Coronary artery (tissue), 2 donors: ENCODE data around the gene RAI1.

Source experiments
- DNase-seq: peaks from one replicate; pipeline ENCODE4 v3.0.0-alpha.2; 2017; ENCODE audit warnings: low spot score
- H3K27ac ChIP-seq, 2 donors: fragments of 200-600 bp; sonication (generic); one replicate each; pipeline ENCODE4 v1.5.1; 2016 to 2019
- H3K4me3 ChIP-seq: fragments of 200-600 bp; sonication (generic); 2 replicates; pipeline ENCODE4 v1.5.1; 2016; ENCODE audit warnings: mild to moderate bottlenecking, moderate library complexity
- CTCF ChIP-seq: fragments of 200-600 bp; sonication (generic); IDR thresholded peaks from one replicate; pipeline ENCODE4 v1.5.1; 2019; ENCODE audit warnings: antibody characterized with exemption

RAI1 gene

GRCh38 chr17:17757391-17757791 is 76.1 kb downstream of the RAI1 start:
- no peak for TF ChIP-seq CTCF
- no peak overlapping the region for H3K27ac ChIP-seq
- no peak for DNase-seq
- no peak overlapping the region for H3K4me3 ChIP-seq

GRCh38 chr17:17757956-17758845 is 76.9 kb downstream of the RAI1 start:
- H3K27ac ChIP-seq: no peak overlapping the region
- TF ChIP-seq CTCF: no peak
- H3K4me3 ChIP-seq: no peak overlapping the region
- DNase-seq: no peak

GRCh38 chr17:17758941-17759563 is 77.8 kb downstream of the RAI1 start:
- H3K27ac ChIP-seq: no peak overlapping the region
- TF ChIP-seq CTCF: no peak
- H3K4me3 ChIP-seq: no peak overlapping the region
- DNase-seq: no peak

GRCh38 chr17:17760350-17760749 is 79.1 kb downstream of the RAI1 start:
- DNase-seq: no peak
- TF ChIP-seq CTCF: no peak
- Histone ChIP-seq H3K27ac (no peak overlapping the region), H3K4me3 (no peak overlapping the region)

GRCh38 chr17:17760872-17761550 is 79.8 kb downstream of the RAI1 start:
- no peak for DNase-seq
- H3K4me3 ChIP-seq: no peak overlapping the region
- no peak overlapping the region for H3K27ac ChIP-seq
- TF ChIP-seq CTCF: no peak

GRCh38 chr17:17761894-17762743 is 80.9 kb downstream of the RAI1 start:
- no peak for DNase-seq
- TF ChIP-seq CTCF: no peak
- Histone ChIP-seq H3K4me3 (no peak overlapping the region), H3K27ac (no peak overlapping the region)
